ENCODE measurements around the gene LNX1. TPM values are rescaled to one million over a fixed set of nuclear protein-coding genes. Genes with fewer than 3 reads are reported as not detected.
"Not testable (repeated sequence)": the region's sequence is repeated elsewhere in the genome, so short reads cannot be mapped to it uniquely, and the experiment has no call there.

Gene LNX1
- total RNA-seq, 2 donors from 2014 or later = not detected

DNA sequence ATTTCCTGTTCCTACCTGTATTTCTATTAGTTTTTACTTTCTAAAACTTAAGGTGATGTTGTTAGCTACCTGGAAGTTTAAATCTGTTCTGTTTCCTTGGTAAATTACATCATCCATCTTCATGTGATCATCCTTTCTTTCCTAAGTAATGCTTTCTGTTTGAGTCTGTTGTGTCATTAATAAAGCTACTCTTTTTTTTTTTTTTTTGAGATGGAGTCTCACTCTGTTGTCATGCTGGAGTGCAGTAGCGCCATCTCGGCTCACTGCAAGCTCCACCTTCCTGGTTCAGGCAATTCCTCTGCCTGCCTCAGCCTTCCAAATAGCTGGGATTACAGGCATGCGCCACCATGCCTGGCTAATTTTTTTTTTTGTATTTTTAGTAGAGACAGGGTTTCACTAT is 140.5 kb downstream of the LNX1 start:
- Mint-ChIP-seq H3K27me3 (no peaks in the 10 kb centered on the region), H3K4me1 (no peaks in the 10 kb centered on the region), H3K36me3 (ENCODE audit: low read depth) (peaks cover 90% of the 10 kb centered on the region), H3K27ac (no peak overlapping the region), H3K9me3 (no peaks in the 10 kb centered on the region), H3K4me3 (no peak overlapping the region)
- no peak for ATAC-seq (replicated peaks)

DNA sequence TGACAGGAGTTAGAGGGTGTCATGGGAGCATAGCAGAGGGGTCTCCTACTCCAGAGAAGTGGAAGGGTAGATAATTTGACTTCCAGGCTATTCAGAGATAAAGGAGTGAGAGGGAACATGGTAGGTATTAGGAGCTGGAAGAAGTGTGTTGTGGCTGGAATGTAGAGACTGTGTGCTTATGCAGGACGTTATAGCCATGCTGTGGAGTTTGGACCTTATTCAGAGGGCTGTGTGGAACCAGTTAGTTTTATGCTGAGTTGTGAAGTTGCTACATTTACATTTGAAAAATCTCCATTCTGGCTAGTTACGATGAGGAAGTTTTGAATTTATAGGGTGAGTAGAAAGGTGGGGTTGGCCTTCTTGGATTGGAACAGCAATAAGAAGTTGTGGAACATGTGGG is 146.3 kb downstream of the LNX1 start:
- Mint-ChIP-seq H3K27ac (no peak overlapping the region), H3K27me3 (no peaks in the 10 kb centered on the region), H3K4me1 (no peaks in the 10 kb centered on the region)

DNA sequence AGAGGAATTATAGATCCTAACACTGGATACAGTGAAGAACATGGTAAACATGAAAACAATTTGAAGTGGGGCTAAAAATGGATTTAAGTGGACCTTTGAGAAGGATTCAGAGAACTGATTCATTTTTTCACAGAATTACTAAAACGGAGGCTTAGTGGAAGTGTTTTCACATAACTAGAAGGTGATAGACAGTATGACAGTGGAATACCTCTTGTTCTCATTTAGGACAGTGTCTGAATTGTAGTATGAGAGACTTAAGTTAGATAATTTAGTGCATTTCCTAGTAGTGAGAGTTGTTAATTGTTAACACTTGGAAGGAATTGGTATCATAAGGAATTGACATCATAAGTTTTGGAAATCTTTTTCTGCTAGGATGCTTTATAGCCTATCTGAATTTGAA is 149.7 kb downstream of the LNX1 start:
- no peak for ATAC-seq (replicated peaks)
- Mint-ChIP-seq H3K4me1 (no peaks in the 10 kb centered on the region), H3K9me3 (no peaks in the 10 kb centered on the region), H3K27me3 (no peaks in the 10 kb centered on the region), H3K36me3 (ENCODE audit: low read depth) (peaks cover 95% of the 10 kb centered on the region), H3K27ac (no peak overlapping the region), H3K4me3 (no peak overlapping the region)

More for the DNA sequence above, 146.3 kb downstream of the LNX1 start:
- Mint-ChIP-seq H3K9me3 (no peaks in the 10 kb centered on the region), H3K4me3 (no peak overlapping the region), H3K36me3 (ENCODE audit: low read depth) (peaks cover 90% of the 10 kb centered on the region)
- ATAC-seq (replicated peaks) = no peak

DNA sequence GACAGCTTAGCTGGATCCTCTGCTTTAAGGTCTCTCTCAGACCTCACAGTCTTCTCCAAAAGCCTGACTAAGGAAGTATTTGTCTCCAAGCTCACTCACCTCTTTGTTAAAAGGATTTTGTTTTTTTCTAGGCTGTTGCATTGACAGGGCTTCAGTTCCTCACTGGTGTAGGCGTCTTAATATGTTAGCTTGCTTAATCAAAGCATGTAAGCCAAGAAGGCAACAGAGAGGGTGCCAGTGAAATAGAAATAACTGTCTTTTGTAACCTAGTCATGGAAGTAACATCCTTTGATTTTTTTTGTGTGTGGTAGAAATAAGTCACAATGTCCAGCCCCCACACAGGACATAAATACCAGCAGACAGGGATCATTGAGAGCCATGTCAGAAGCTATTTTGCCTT is 155.0 kb downstream of the LNX1 start:
- Mint-ChIP-seq H3K27ac (no peak overlapping the region), H3K9me3 (no peaks in the 10 kb centered on the region), H3K27me3 (no peaks in the 10 kb centered on the region), H3K4me3 (no peak overlapping the region), H3K4me1 (peaks cover 5% of the 10 kb centered on the region), H3K36me3 (ENCODE audit: low read depth) (peaks cover 93% of the 10 kb centered on the region)
- no peak for ATAC-seq (replicated peaks)

DNA sequence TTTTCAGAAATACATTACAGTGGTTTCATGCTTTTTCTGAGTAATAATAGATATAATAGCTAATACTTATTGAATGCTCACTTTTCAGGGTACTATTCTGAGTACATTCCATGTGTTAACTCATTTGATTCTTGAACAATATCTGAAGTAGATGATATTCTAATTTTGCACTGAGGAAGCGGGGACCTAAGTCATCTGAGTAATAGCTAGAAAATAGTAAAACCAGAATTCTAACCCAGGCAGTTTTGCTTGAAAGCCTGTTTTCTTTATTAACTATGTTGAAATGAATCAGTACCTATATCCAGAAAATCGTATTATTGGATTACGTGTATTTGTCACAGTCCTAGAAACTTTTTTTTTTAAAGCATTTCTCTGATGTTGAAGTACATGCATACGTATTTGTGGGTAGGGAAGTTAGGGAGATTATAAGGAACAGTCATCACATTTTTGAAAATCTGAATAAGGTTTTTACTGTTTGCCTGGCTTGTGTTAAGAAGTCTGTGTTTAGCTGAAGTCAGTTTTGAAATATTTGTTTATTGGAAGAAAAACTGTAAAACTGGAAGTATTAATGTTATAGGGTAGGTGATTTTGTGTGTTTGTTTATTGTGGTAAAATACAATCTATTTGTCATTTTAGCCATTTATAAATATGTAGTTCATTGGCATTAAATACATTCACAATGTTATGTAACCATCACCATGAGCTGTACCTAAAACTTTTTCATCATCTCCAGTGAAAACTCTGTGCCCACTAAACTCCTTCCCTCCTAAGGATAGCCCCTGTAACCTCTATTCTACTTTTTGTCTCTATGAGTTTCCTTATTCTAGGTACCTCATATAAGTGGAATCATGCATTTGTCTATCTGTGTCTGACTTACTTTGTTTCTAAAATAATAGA is 158.5 kb downstream of the LNX1 start:
- Mint-ChIP-seq H3K27ac (no peak overlapping the region), H3K36me3 (ENCODE audit: low read depth) (peaks cover 95% of the 10 kb centered on the region), H3K4me1 (peaks cover 13% of the 10 kb centered on the region), H3K9me3 (no peaks in the 10 kb centered on the region), H3K4me3 (no peak overlapping the region), H3K27me3 (no peaks in the 10 kb centered on the region)
- ATAC-seq (replicated peaks) = peak; percentile 85

DNA sequence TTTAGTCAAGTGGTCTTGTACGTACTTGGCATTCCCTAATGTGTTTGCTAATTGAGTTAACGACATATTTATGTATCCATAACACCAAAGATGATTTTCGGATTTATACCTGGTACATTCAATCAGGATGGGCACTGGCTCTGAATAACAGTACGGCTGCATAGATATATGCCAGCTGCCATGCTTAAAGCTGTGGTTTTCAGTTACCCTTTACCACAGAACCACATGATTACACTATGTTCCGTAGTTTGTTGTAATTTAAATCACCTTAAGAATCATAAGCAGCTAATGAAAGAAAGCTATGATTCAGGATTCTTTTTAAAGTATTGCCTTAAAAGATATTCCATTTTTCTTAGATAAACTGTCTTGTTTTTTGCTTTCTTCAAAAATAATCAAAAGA is 160.2 kb downstream of the LNX1 start:
- peaks cover 95% of the 10 kb centered on the region for H3K36me3 Mint-ChIP-seq (ENCODE audit: low read depth)
- ATAC-seq (replicated peaks) = peak; percentile 68
- peaks cover 13% of the 10 kb centered on the region for H3K4me1 Mint-ChIP-seq
- no peaks in the 10 kb centered on the region for H3K9me3 Mint-ChIP-seq
- peak overlapping the region; percentile 50 for H3K27ac Mint-ChIP-seq
- H3K27me3 Mint-ChIP-seq = no peaks in the 10 kb centered on the region
- no peak overlapping the region for H3K4me3 Mint-ChIP-seq

DNA sequence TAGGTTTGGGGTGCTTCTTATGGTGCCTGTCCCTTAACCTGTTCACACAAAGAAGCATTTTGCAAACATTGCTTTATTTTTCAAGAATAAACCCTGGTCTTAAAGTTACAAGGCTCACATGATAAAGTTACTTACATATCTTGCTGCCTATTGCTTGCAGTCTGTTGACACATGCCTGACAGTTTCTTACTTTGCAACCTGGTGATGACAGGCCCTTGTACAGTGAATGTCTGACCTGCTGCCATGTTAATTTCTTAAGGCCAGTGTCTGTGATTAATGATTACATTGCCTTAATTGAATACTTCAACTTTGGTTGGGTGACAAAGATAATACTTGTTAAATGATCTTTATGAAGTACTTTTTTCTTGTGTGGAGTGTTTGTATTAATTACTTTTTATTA is 163.9 kb downstream of the LNX1 start:
- H3K36me3 Mint-ChIP-seq (ENCODE audit: low read depth) = peaks cover 77% of the 10 kb centered on the region
- no peak for ATAC-seq (replicated peaks)
- no peaks in the 10 kb centered on the region for H3K9me3 Mint-ChIP-seq
- no peak overlapping the region for H3K27ac Mint-ChIP-seq
- H3K27me3 Mint-ChIP-seq = no peaks in the 10 kb centered on the region
- no peak overlapping the region for H3K4me3 Mint-ChIP-seq
- peaks cover 16% of the 10 kb centered on the region for H3K4me1 Mint-ChIP-seq

DNA sequence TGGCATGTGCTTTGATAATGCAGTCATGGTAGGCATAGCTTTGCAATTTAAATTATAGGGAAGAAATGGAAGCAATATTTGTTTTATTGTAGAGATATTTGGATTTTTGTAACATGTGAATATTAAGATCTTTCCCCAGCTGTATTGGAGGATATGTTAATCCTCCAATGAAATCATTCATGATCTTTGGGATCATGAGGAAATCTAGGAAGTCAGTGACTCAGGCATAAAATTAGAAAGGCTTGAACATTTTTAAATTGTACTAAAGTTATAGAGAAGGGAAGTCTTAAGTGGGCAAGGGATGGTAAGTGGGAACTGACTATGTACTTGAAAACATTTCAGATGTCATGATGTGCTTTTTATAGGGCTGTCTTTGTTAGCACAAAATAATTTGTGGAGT is 167.0 kb downstream of the LNX1 start:
- no peak for ATAC-seq (replicated peaks)
- Mint-ChIP-seq H3K27ac (no peak overlapping the region), H3K27me3 (no peaks in the 10 kb centered on the region), H3K4me1 (peaks cover 3% of the 10 kb centered on the region), H3K4me3 (no peak overlapping the region), H3K9me3 (no peaks in the 10 kb centered on the region), H3K36me3 (ENCODE audit: low read depth) (peaks cover 61% of the 10 kb centered on the region)

DNA sequence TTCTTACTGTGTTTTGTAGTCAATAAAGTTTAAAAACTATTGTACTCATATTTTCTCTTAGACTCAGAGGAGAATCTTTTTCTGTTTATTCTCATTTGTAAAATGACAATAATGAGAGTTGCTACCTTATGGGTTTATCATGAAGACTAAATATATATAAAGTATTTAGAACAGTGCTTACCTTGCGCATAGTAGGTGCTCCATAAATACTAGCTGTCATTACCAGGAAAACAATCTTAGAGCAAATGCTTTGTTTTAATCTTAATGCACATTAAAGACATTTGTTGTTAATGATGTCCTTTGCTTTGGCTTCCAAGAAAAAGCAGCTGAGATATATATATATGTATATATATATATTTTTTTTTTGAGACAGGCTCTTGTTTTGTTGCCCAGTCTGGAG is 168.9 kb downstream of the LNX1 start:
- H3K4me1 Mint-ChIP-seq = peaks cover 3% of the 10 kb centered on the region
- no peaks in the 10 kb centered on the region for H3K27me3 Mint-ChIP-seq
- no peak for ATAC-seq (replicated peaks)
- H3K36me3 Mint-ChIP-seq (ENCODE audit: low read depth) = peaks cover 58% of the 10 kb centered on the region
- H3K4me3 Mint-ChIP-seq = no peak overlapping the region
- no peak overlapping the region for H3K27ac Mint-ChIP-seq
- H3K9me3 Mint-ChIP-seq = no peaks in the 10 kb centered on the region

DNA sequence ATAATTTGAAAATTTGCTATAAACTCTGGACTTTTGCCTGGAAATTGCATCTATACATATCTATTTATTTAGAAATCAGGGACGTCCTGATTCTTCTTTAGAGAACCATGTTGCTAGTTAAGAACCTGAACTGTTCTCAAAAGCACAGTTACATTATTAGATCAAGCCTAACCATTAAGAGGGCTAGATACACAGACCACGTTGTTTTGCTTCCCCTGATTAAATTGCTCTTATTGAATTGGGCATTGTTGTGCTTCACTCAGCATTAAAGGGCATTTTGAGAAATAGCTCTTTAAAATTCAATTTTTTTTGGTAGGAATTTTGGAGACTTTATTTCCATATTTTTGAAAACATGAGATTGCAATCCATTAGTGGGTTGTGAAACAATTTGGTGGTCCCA is 169.5 kb downstream of the LNX1 start:
- H3K9me3 Mint-ChIP-seq = no peaks in the 10 kb centered on the region
- H3K27ac Mint-ChIP-seq = no peak overlapping the region
- H3K27me3 Mint-ChIP-seq = no peaks in the 10 kb centered on the region
- no peak for ATAC-seq (replicated peaks)
- H3K36me3 Mint-ChIP-seq (ENCODE audit: low read depth) = peaks cover 57% of the 10 kb centered on the region
- no peak overlapping the region for H3K4me3 Mint-ChIP-seq
- H3K4me1 Mint-ChIP-seq = peaks cover 3% of the 10 kb centered on the region

DNA sequence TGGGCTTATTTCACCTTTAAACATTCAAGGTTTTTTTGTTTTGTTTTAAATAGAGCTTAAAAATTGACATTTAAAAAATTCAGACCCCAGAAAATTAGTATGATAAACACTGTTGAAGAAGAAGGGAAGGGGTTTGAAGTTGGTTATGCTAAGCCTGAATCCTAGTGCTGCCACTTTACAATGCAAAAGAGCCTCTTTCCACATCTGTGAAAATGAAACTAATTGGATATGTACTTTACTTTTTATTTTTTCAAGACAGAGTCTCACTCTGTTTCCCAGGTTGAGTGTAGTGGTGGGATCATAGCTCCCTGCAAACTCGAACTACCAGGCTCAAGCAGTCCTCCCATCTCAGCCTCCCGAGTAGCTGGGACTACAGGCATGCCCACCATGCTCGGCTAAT is 172.1 kb downstream of the LNX1 start:
- no peak for ATAC-seq (replicated peaks)
- Mint-ChIP-seq H3K4me1 (no peaks in the 10 kb centered on the region), H3K27ac (no peak overlapping the region), H3K9me3 (no peaks in the 10 kb centered on the region), H3K36me3 (ENCODE audit: low read depth) (peaks cover 45% of the 10 kb centered on the region), H3K4me3 (no peak overlapping the region), H3K27me3 (no peaks in the 10 kb centered on the region)

DNA sequence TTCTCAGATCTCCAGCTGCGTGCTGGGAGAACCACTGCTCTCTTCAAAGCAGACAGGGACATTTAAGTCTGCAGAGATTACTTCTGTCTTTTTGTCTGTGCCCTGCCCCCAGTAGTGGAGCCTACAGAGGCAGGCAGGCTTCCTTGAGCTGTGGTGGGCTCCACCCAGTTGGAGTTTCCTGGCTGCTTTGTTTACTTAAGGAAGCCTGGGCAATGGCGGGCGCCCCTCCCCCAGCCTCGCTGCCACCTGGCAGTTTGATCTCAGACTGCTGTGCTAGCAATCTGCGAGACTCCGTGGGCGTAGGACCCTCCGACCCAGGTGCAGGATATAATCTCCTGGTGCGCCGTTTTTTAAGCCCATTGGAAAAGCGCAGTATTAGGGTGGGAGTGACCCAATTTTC is 181.8 kb downstream of the LNX1 start:
- not testable (repeated sequence) for H3K27ac Mint-ChIP-seq; ATAC-seq (replicated peaks); H3K9me3 Mint-ChIP-seq; H3K27me3 Mint-ChIP-seq; H3K4me3 Mint-ChIP-seq
- peaks cover 33% of the 10 kb centered on the region for H3K4me1 Mint-ChIP-seq
- peaks cover 77% of the 10 kb centered on the region for H3K36me3 Mint-ChIP-seq (ENCODE audit: low read depth)

Other genes starting within 250 kb of the LNX1 start
- 10 to 100 TPM; 16.8 to 30.5 TPM for gene SCFD2, start 225.4 kb downstream of the LNX1 start, total RNA-seq
- 10 to 100 TPM; 49.3 to 70.3 TPM for gene FIP1L1, start 213.8 kb downstream of the LNX1 start, total RNA-seq

Measured in activated T-helper 17 cell treated with anti-CD3 and anti-CD28 coated beads, Interleukin-2, amount 50 U/mL, for 72 hours (primary cell).